Activated CD4-positive, alpha-beta memory T cell treated with anti-CD3 and anti-CD28 coated beads for 36 hours (primary cell): Measurements from ENCODE around the gene DCUN1D1. TPM values are rescaled to one million over a fixed set of nuclear protein-coding genes. Genes with fewer than 3 reads are reported as not detected.

ENCODE experiments used
- CTCF ChIA-PET: fragments of 350-600 bp; sonication (Branson Sonifier 250); formaldehyde crosslinking; loops from one replicate; lab custom pipeline; 2021; ENCODE audit warnings: antibody characterized with exemption, inconsistent platforms; lab: Charles Lee
- POLR2A ChIA-PET: fragments of 350-600 bp; sonication (Branson Sonifier 250); formaldehyde crosslinking; loops from one replicate; lab custom pipeline; 2021; ENCODE audit warnings: antibody characterized with exemption; lab: Charles Lee
- DNase-seq: peaks from one replicate; pipeline ENCODE4 v3.0.0-alpha.2; 2020
- H3K27ac Mint-ChIP-seq: one replicate; pipeline ENCODE4 v1.8.0; 2021; ENCODE audit warnings: mixed read lengths
- H3K27me3 Mint-ChIP-seq: one replicate; pipeline ENCODE4 v1.8.0; 2021; ENCODE audit warnings: mixed read lengths
- H3K36me3 Mint-ChIP-seq: one replicate; pipeline ENCODE4 v1.8.0; 2021; ENCODE audit warnings: mixed read lengths
- H3K4me1 Mint-ChIP-seq: one replicate; pipeline ENCODE4 v1.8.0; 2021; ENCODE audit warnings: low read depth, mixed read lengths
- H3K4me3 Mint-ChIP-seq: one replicate; pipeline ENCODE4 v1.8.0; 2021; ENCODE audit warnings: mild to moderate bottlenecking, mixed read lengths
- H3K9me3 Mint-ChIP-seq: one replicate; pipeline ENCODE4 v1.8.0; 2021; ENCODE audit warnings: mixed read lengths
- intact Hi-C: fragments of 100-400 bp; cut with micrococcal nuclease; formaldehyde crosslinking; loops from one replicate; pipeline ENCODE4 v1.15.1; 2023
- total RNA-seq, 2 experiments: library from RNA; stranded (reverse); gene quantifications; one replicate each; pipeline ENCODE4 v1.2.3, GENCODE V29; 2021

DCUN1D1 gene
- total RNA-seq, 2 experiments from 2014 or later, result 47.5 to 53.5 TPM

GRCh38 chr3:182921665-182922355, 58.5 kb downstream of the DCUN1D1 start:
- H3K4me1 Mint-ChIP-seq, result no peaks in the 10 kb centered on the region
- peaks cover 23% of the 10 kb centered on the region for H3K36me3 Mint-ChIP-seq
- H3K4me3 Mint-ChIP-seq, result no peak overlapping the region
- intact Hi-C loops, result no loop called here
- peak overlapping the region; percentile 33 for H3K27ac Mint-ChIP-seq
- ChIA-PET CTCF (no interaction called here), POLR2A (no interaction called here)
- H3K27me3 Mint-ChIP-seq, result no peaks in the 10 kb centered on the region
- H3K9me3 Mint-ChIP-seq, result no peaks in the 10 kb centered on the region
- no peak for DNase-seq

GRCh38 chr3:182920515-182921084, 59.7 kb downstream of the DCUN1D1 start:
- Mint-ChIP-seq H3K4me1 (no peaks in the 10 kb centered on the region), H3K27ac (no peak overlapping the region), H3K9me3 (no peaks in the 10 kb centered on the region), H3K27me3 (no peaks in the 10 kb centered on the region), H3K36me3 (peaks cover 20% of the 10 kb centered on the region), H3K4me3 (no peak overlapping the region)
- intact Hi-C loops, result no loop called here
- ChIA-PET CTCF (interaction anchor here (0.6 to 1.4 kb wide), 3 partner anchors 10 to 47 kb away, joined by 3 to 4 read pairs (median 3); no protein-coding TSS in a partner anchor), POLR2A (no interaction called here)
- no peak for DNase-seq

- POLR2A ChIA-PET, result no interaction called here
- no peaks in the 10 kb centered on the region for H3K9me3 Mint-ChIP-seq
- H3K4me3 Mint-ChIP-seq, result no peak overlapping the region
- no peaks in the 10 kb centered on the region for H3K27me3 Mint-ChIP-seq
- no peak overlapping the region for H3K27ac Mint-ChIP-seq
- peaks cover 21% of the 10 kb centered on the region for H3K36me3 Mint-ChIP-seq
- intact Hi-C loops, result loop anchor here (10.0 kb wide), 1 partner anchor 465 kb away; no protein-coding TSS in a partner anchor
- DNase-seq, result no peak
- peaks cover under 1% of the 10 kb centered on the region for H3K4me1 Mint-ChIP-seq
- CTCF ChIA-PET, result interaction anchor here (0.6 to 1.4 kb wide), 3 partner anchors 9 to 756 kb away, joined by 3 to 4 read pairs (median 3); no protein-coding TSS in a partner anchor
Observed at GRCh38 chr3:182919866-182920357, 60.4 kb downstream of the DCUN1D1 start.

GRCh38 chr3:182917134-182917533, 63.2 kb downstream of the DCUN1D1 start:
- intact Hi-C loops, result loop anchor here (2.0 to 10.0 kb wide), 2 partner anchors 18 to 468 kb away; no protein-coding TSS in a partner anchor

GRCh38 chr3:182914341-182914740, 66.0 kb downstream of the DCUN1D1 start:
- Mint-ChIP-seq H3K4me1 (peaks cover 45% of the 10 kb centered on the region), H3K27me3 (no peaks in the 10 kb centered on the region), H3K9me3 (no peaks in the 10 kb centered on the region), H3K4me3 (no peak overlapping the region), H3K27ac (peak overlapping the region; percentile 18), H3K36me3 (peaks cover 10% of the 10 kb centered on the region)
- intact Hi-C loops, result loop anchor here (5.0 to 10.0 kb wide), 2 partner anchors 53 to 470 kb away; no protein-coding TSS in a partner anchor
- no peak for DNase-seq
- ChIA-PET CTCF (interaction anchor here (0.8 kb wide), 1 partner anchor 271 kb away, joined by 3 read pairs; no protein-coding TSS in a partner anchor), POLR2A (no interaction called here)

More at GRCh38 chr3:182917134-182917533, 63.2 kb downstream of the DCUN1D1 start:
- ChIA-PET CTCF (interaction anchor here (0.7 to 0.8 kb wide), 2 partner anchors 8 to 552 kb away, joined by 3 read pairs; no protein-coding TSS in a partner anchor), POLR2A (no interaction called here)
- no peaks in the 10 kb centered on the region for H3K27me3 Mint-ChIP-seq
- no peaks in the 10 kb centered on the region for H3K9me3 Mint-ChIP-seq
- H3K27ac Mint-ChIP-seq, result no peak overlapping the region
- H3K36me3 Mint-ChIP-seq, result peaks cover 16% of the 10 kb centered on the region
- H3K4me1 Mint-ChIP-seq, result peaks cover 21% of the 10 kb centered on the region
- H3K4me3 Mint-ChIP-seq, result no peak overlapping the region
- no peak for DNase-seq

- H3K36me3 Mint-ChIP-seq, result peaks cover 10% of the 10 kb centered on the region
- peak overlapping the region; percentile 30 for H3K27ac Mint-ChIP-seq
- no peaks in the 10 kb centered on the region for H3K27me3 Mint-ChIP-seq
- no peaks in the 10 kb centered on the region for H3K9me3 Mint-ChIP-seq
- DNase-seq, result no peak
- ChIA-PET CTCF (interaction anchor here (1.7 kb wide), 1 partner anchor 10 kb away, joined by 4 read pairs; no protein-coding TSS in a partner anchor), POLR2A (no interaction called here)
- peaks cover 48% of the 10 kb centered on the region for H3K4me1 Mint-ChIP-seq
- intact Hi-C loops, result loop anchor here (5.0 to 10.0 kb wide), 2 partner anchors 53 to 471 kb away; no protein-coding TSS in a partner anchor
- no peak overlapping the region for H3K4me3 Mint-ChIP-seq
Observed at GRCh38 chr3:182913889-182914288, 66.4 kb downstream of the DCUN1D1 start.

GRCh38 chr3:182912474-182912873, 67.9 kb downstream of the DCUN1D1 start:
- no peak for DNase-seq
- ChIA-PET CTCF (interaction anchor here (1.7 kb wide), 1 partner anchor 9 kb away, joined by 4 read pairs; no protein-coding TSS in a partner anchor), POLR2A (interaction anchor here (1.0 kb wide), 1 partner anchor 33 kb away, joined by 3 read pairs; no protein-coding TSS in a partner anchor)
- Mint-ChIP-seq H3K27ac (no peak overlapping the region), H3K9me3 (no peaks in the 10 kb centered on the region), H3K27me3 (no peaks in the 10 kb centered on the region), H3K4me3 (no peak overlapping the region), H3K36me3 (peaks cover 10% of the 10 kb centered on the region), H3K4me1 (peaks cover 48% of the 10 kb centered on the region)
- intact Hi-C loops, result loop anchor here (5.0 to 10.0 kb wide), 2 partner anchors 55 to 472 kb away; no protein-coding TSS in a partner anchor

- intact Hi-C loops, result loop anchor here (2.0 to 10.0 kb wide), 3 partner anchors 56 to 473 kb away; partner anchors contain the start of gene MCCC1
- peak overlapping the region; percentile 55 for H3K27ac Mint-ChIP-seq
- peaks cover 48% of the 10 kb centered on the region for H3K4me1 Mint-ChIP-seq
- peaks cover 10% of the 10 kb centered on the region for H3K36me3 Mint-ChIP-seq
- no peak for DNase-seq
- POLR2A ChIA-PET, result no interaction called here
- H3K27me3 Mint-ChIP-seq, result no peaks in the 10 kb centered on the region
- CTCF ChIA-PET, result interaction anchor here (0.5 to 2.4 kb wide), 2 partner anchors 24 to 120 kb away, joined by 3 to 5 read pairs; no protein-coding TSS in a partner anchor
- H3K4me3 Mint-ChIP-seq, result no peak overlapping the region
- H3K9me3 Mint-ChIP-seq, result no peaks in the 10 kb centered on the region
Observed at GRCh38 chr3:182911782-182912111, 68.6 kb downstream of the DCUN1D1 start.

- CTCF ChIA-PET, result interaction anchor here (0.7 to 2.4 kb wide), 5 partner anchors 9 to 199 kb away, joined by 3 to 8 read pairs (median 5); no protein-coding TSS in a partner anchor
- DNase-seq, result no peak
- Mint-ChIP-seq H3K36me3 (peaks cover 11% of the 10 kb centered on the region), H3K4me1 (peaks cover 48% of the 10 kb centered on the region), H3K9me3 (no peaks in the 10 kb centered on the region), H3K27ac (peak overlapping the region; percentile 55), H3K4me3 (no peak overlapping the region), H3K27me3 (no peaks in the 10 kb centered on the region)
- intact Hi-C loops, result loop anchor here (2.0 to 10.0 kb wide), 3 partner anchors 56 to 474 kb away; partner anchors contain the start of gene MCCC1
- POLR2A ChIA-PET, result no interaction called here
Observed at GRCh38 chr3:182910936-182911781, 69.2 kb downstream of the DCUN1D1 start.

- Mint-ChIP-seq H3K27me3 (no peaks in the 10 kb centered on the region), H3K27ac (no peak overlapping the region), H3K4me3 (no peak overlapping the region), H3K4me1 (peaks cover 44% of the 10 kb centered on the region), H3K36me3 (peaks cover 9% of the 10 kb centered on the region), H3K9me3 (no peaks in the 10 kb centered on the region)
- intact Hi-C loops, result loop anchor here (2.0 to 10.0 kb wide), 4 partner anchors 58 to 475 kb away; partner anchors contain the start of gene MCCC1
- POLR2A ChIA-PET, result no interaction called here
- DNase-seq, result peak; percentile 16
- CTCF ChIA-PET, result interaction anchor here (0.8 to 2.4 kb wide), 12 partner anchors 11 to 198 kb away, joined by 3 to 8 read pairs (median 4); partner anchors contain the start of gene MCCC1
Observed at GRCh38 chr3:182909318-182910040, 70.9 kb downstream of the DCUN1D1 start.
